ENCODE data around the gene RELN.

The RELN gene

GRCh38 chr7:103637094-103637493 lies 352.4 kb downstream of the RELN start:
- peak; percentile 43 for DNase-seq (ENCODE audit: low read depth, low spot score)

- no peak for DNase-seq (ENCODE audit: low read depth, low spot score)
Measured at GRCh38 chr7:103636153-103636552, 353.3 kb downstream of the RELN start.

- no peak for DNase-seq (ENCODE audit: low read depth, low spot score)
Measured at GRCh38 chr7:103632972-103633371, 356.5 kb downstream of the RELN start.

GRCh38 chr7:103632005-103632639 lies 357.3 kb downstream of the RELN start:
- DNase-seq (ENCODE audit: low read depth, low spot score), result no peak

- no peak for DNase-seq (ENCODE audit: low read depth, low spot score)
Measured at GRCh38 chr7:103630318-103630717, 359.1 kb downstream of the RELN start.

GRCh38 chr7:103628742-103629141 lies 360.7 kb downstream of the RELN start:
- DNase-seq (ENCODE audit: low read depth, low spot score), result no peak

- DNase-seq (ENCODE audit: low read depth, low spot score), result no peak
Measured at GRCh38 chr7:103626776-103627175, 362.7 kb downstream of the RELN start.

GRCh38 chr7:103622274-103622673 lies 367.2 kb downstream of the RELN start:
- DNase-seq (ENCODE audit: low read depth, low spot score), result no peak

- DNase-seq (ENCODE audit: low read depth, low spot score), result no peak
Measured at GRCh38 chr7:103613655-103614642, 375.5 kb downstream of the RELN start.

- no peak for DNase-seq (ENCODE audit: low read depth, low spot score)
Measured at GRCh38 chr7:103609778-103610177, 379.7 kb downstream of the RELN start.

GRCh38 chr7:103605640-103606039 lies 383.8 kb downstream of the RELN start:
- no peak for DNase-seq (ENCODE audit: low read depth, low spot score)

- no peak for DNase-seq (ENCODE audit: low read depth, low spot score)
Measured at GRCh38 chr7:103598326-103598905, 391.0 kb downstream of the RELN start.

- DNase-seq (ENCODE audit: low read depth, low spot score), result no peak
Measured at GRCh38 chr7:103597606-103598005, 391.9 kb downstream of the RELN start.

- no peak for DNase-seq (ENCODE audit: low read depth, low spot score)
Measured at GRCh38 chr7:103594186-103594585, 395.3 kb downstream of the RELN start.

GRCh38 chr7:103593691-103594090 lies 395.8 kb downstream of the RELN start:
- peak; percentile 20 for DNase-seq (ENCODE audit: low read depth, low spot score)

- no peak for DNase-seq (ENCODE audit: low read depth, low spot score)
Measured at GRCh38 chr7:103592844-103593243, 396.6 kb downstream of the RELN start.

- DNase-seq (ENCODE audit: low read depth, low spot score), result no peak
Measured at GRCh38 chr7:103592187-103592586, 397.3 kb downstream of the RELN start.

- DNase-seq (ENCODE audit: low read depth, low spot score), result no peak
Measured at GRCh38 chr7:103580031-103580430, 409.4 kb downstream of the RELN start.

- DNase-seq (ENCODE audit: low read depth, low spot score), result no peak
Measured at GRCh38 chr7:103577059-103577458, 412.4 kb downstream of the RELN start.

- no peak for DNase-seq (ENCODE audit: low read depth, low spot score)
Measured at GRCh38 chr7:103576641-103577040, 412.8 kb downstream of the RELN start.

GRCh38 chr7:103574576-103574975 lies 414.9 kb downstream of the RELN start:
- DNase-seq (ENCODE audit: low read depth, low spot score), result no peak

GRCh38 chr7:103573479-103574058 lies 415.9 kb downstream of the RELN start:
- DNase-seq (ENCODE audit: low read depth, low spot score), result no peak
